ENCODE results near the gene CWC22.
A peak's percentile ranks its signal among the peaks of the same experiment; 100 is the strongest.

CWC22 gene

DNA sequence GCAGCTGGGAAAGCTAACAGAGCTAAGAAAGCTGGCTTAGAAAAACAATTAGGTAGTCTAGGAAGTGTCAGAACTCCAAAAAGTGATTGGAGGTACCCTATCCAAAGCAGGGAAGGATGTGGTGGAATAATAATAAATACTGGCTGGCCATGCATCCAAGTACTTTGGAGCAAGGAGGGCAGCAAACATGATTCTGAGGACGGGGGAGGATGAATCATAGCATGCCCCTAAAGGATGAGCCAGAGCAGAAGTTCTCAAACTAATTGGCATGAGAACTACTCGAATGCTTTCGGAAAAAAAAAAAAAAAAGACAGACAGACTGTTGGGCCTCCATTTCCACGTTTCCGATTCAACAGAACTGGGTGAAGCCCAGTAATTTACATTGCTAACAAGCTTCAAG is 2.4 kb downstream of the CWC22 start:
- H3K27ac ChIP-seq (ENCODE audit: low read length) = no peak overlapping the region
- DNase-seq (no peak), ATAC-seq (ENCODE audit: insufficient read depth, low read depth) (no peak)
- no peak overlapping the region for H3K4me3 ChIP-seq (ENCODE audit: low read depth in 1 of 2, low read length in 2 of 2)
- H4K20me1 ChIP-seq (ENCODE audit: insufficient read depth, low read length) = peaks cover 31% of the 10 kb centered on the region; the same call in 1 of the 2 replicates
- peak overlapping the region; percentile 80 for H3K4me2 ChIP-seq (ENCODE audit: insufficient read depth, low read length)
- H3K79me2 ChIP-seq (ENCODE audit: insufficient read depth, low read length) = peaks cover 71% of the 10 kb centered on the region
- H3K36me3 ChIP-seq (ENCODE audit: insufficient read depth, low read length) = peaks cover 11% of the 10 kb centered on the region; the same call in 1 of the 2 replicates
- no peaks in the 10 kb centered on the region for H3K9me3 ChIP-seq (ENCODE audit: insufficient read depth, low read length, severe bottlenecking)
- TF ChIP-seq, protein P1, sequence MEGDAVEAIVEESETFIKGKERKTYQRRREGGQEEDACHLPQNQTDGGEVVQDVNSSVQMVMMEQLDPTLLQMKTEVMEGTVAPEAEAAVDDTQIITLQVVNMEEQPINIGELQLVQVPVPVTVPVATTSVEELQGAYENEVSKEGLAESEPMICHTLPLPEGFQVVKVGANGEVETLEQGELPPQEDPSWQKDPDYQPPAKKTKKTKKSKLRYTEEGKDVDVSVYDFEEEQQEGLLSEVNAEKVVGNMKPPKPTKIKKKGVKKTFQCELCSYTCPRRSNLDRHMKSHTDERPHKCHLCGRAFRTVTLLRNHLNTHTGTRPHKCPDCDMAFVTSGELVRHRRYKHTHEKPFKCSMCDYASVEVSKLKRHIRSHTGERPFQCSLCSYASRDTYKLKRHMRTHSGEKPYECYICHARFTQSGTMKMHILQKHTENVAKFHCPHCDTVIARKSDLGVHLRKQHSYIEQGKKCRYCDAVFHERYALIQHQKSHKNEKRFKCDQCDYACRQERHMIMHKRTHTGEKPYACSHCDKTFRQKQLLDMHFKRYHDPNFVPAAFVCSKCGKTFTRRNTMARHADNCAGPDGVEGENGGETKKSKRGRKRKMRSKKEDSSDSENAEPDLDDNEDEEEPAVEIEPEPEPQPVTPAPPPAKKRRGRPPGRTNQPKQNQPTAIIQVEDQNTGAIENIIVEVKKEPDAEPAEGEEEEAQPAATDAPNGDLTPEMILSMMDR (IDR thresholded peaks at IDR 0.05; ENCODE audit: borderline replicate concordance, extremely low read depth, low read length, poor library complexity, severe bottlenecking) = no peak
- TF ChIP-seq EZH2 (IDR thresholded peaks at IDR 0.05; ENCODE audit: borderline replicate concordance, low read depth, low read length, severe bottlenecking) = no peak
- no peak overlapping the region for H2AFZ ChIP-seq (ENCODE audit: low read depth, low read length)
- H3K4me1 ChIP-seq (ENCODE audit: insufficient read depth, low read length) = peaks cover 28% of the 10 kb centered on the region
- no peaks in the 10 kb centered on the region for H3K27me3 ChIP-seq (ENCODE audit: insufficient read depth, low read length, poor library complexity)
- no peak overlapping the region for H3K9ac ChIP-seq (ENCODE audit: low read depth, low read length)

DNA sequence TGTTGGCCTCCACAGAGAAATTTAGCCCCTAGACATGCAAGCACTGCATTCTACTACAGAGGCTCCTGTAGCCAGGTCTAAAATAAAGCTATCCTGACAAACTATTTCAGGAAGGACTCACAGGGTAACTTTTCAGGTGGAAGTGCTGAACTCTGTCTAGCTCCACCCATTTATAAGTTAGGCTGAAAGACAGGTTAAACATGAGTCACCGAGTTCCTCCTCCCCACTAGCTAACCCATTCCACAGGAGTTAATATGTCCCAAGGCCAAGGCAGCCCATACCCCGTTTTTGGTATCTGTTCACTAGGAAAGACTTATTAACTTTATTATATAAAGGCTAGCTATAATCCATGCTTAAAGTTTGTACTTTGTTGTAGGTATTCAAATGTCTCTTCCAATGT is 3.5 kb downstream of the CWC22 start:
- Histone ChIP-seq H3K27me3 (ENCODE audit: insufficient read depth, low read length, poor library complexity) (no peaks in the 10 kb centered on the region), H4K20me1 (ENCODE audit: insufficient read depth, low read length) (peaks cover 35% of the 10 kb centered on the region; the same call in 1 of the 2 replicates), H3K4me1 (ENCODE audit: insufficient read depth, low read length) (peaks cover 28% of the 10 kb centered on the region), H3K4me3 (ENCODE audit: low read depth in 1 of 2, low read length in 2 of 2) (no peak overlapping the region), H2AFZ (ENCODE audit: low read depth, low read length) (no peak overlapping the region), H3K4me2 (ENCODE audit: insufficient read depth, low read length) (no peak overlapping the region; the same call in 1 of the 2 replicates), H3K9ac (ENCODE audit: low read depth, low read length) (no peak overlapping the region), H3K36me3 (ENCODE audit: insufficient read depth, low read length) (peaks cover 11% of the 10 kb centered on the region; the same call in 1 of the 2 replicates), H3K27ac (ENCODE audit: low read length) (no peak overlapping the region), H3K9me3 (ENCODE audit: insufficient read depth, low read length, severe bottlenecking) (no peaks in the 10 kb centered on the region), H3K79me2 (ENCODE audit: insufficient read depth, low read length) (peaks cover 83% of the 10 kb centered on the region)
- DNase-seq = no peak
- no peak for ATAC-seq (ENCODE audit: insufficient read depth, low read depth)
- TF ChIP-seq, protein P1 (IDR thresholded peaks at IDR 0.05; ENCODE audit: borderline replicate concordance, extremely low read depth, low read length, poor library complexity, severe bottlenecking) = no peak
- TF ChIP-seq EZH2 (IDR thresholded peaks at IDR 0.05; ENCODE audit: borderline replicate concordance, low read depth, low read length, severe bottlenecking) = no peak

DNA sequence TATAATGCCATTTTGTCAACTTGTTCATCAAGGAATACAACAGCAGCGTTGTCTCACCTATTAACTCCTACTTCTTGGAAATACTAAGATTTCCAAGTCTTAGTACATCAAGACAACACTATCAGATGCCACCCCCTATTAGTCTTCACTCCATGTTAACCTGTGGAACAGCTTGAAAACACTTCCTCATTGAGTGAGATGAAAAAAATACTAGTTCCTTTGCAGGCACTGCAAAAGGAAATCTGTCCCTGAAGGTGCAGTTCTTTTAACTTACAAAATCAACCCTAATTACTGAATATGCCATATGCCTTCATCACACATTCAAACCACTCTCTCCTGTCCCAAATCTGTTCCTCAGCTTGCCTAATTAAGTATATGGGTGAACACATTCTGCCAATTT is 4.0 kb downstream of the CWC22 start:
- Histone ChIP-seq H3K27me3 (ENCODE audit: insufficient read depth, low read length, poor library complexity) (no peaks in the 10 kb centered on the region), H3K4me2 (ENCODE audit: insufficient read depth, low read length) (no peak overlapping the region), H3K79me2 (ENCODE audit: insufficient read depth, low read length) (peaks cover 87% of the 10 kb centered on the region), H4K20me1 (ENCODE audit: insufficient read depth, low read length) (peaks cover 37% of the 10 kb centered on the region; the same call in 1 of the 2 replicates), H3K36me3 (ENCODE audit: insufficient read depth, low read length) (peaks cover 11% of the 10 kb centered on the region; the same call in 1 of the 2 replicates), H3K4me3 (ENCODE audit: low read depth in 1 of 2, low read length in 2 of 2) (no peak overlapping the region), H3K9me3 (ENCODE audit: insufficient read depth, low read length, severe bottlenecking) (no peaks in the 10 kb centered on the region), H3K4me1 (ENCODE audit: insufficient read depth, low read length) (peaks cover 28% of the 10 kb centered on the region), H3K27ac (ENCODE audit: low read length) (no peak overlapping the region), H3K9ac (ENCODE audit: low read depth, low read length) (no peak overlapping the region), H2AFZ (ENCODE audit: low read depth, low read length) (no peak overlapping the region)
- DNase-seq (no peak), ATAC-seq (ENCODE audit: insufficient read depth, low read depth) (no peak)
- no peak for TF ChIP-seq EZH2 (IDR thresholded peaks at IDR 0.05; ENCODE audit: borderline replicate concordance, low read depth, low read length, severe bottlenecking)
- TF ChIP-seq, protein P1 (IDR thresholded peaks at IDR 0.05; ENCODE audit: borderline replicate concordance, extremely low read depth, low read length, poor library complexity, severe bottlenecking) = no peak

Data from DND-41 (cell line).